NCI-H69 (cell line): ENCODE data around the gene C14orf93.
A peak's percentile ranks its signal among the peaks of the same experiment; 100 is the strongest.
"Not testable (repeated sequence)": the region's sequence is repeated elsewhere in the genome, so short reads cannot be mapped to it uniquely, and the experiment has no call there.

Experiments
- DNase-seq: peaks from one replicate; lab custom pipeline; 2025; lab: John Stamatoyannopoulos, UW

Gene C14orf93

GRCh38 chr14:22973217-22974032, 36.5 kb downstream of the C14orf93 start:
- DNase-seq, result peak; percentile 66

GRCh38 chr14:22972313-22972930, 37.5 kb downstream of the C14orf93 start:
- no peak for DNase-seq

DNA sequence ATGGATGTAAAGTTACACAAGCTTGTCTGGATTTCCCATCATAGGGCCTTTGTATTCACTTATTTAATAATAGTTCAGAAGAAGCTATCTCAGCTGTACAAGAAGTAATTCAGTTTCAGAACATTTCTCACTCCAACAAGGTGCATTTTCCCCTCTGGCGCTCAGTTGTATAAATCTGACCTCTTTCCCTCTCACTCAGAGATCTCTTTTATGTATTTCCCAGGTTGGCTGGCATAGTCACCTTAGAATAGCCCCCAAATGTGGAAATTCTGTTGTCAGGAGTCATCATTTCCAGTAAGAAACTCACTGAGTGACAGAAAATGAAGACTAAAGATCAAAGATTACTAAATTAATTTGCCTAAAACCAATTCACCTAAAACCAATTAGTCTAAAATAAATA, 38.8 kb downstream of the C14orf93 start:
- no peak for DNase-seq

DNA sequence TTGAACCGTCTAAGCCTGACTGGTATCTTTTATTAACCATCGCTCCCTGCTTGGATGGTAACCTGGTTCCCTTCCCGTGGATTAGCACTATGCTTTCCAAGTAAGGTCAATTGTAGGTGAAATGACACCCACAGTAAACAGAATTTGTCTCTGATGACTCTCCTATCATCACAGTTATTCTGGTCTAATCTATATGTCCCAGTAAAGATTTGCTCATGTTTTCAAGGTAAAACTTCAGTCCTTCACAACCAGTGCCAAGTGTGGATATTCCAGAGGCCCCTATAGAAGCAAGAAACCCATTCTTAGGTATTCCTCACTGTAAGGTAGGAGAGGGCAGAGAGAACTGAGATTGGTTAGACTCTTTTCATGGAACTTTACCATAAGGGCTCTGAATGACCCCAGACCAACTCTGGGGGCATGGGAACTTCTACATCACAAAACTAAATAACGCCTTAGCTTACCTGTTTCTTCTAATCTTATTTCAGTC, 43.1 kb downstream of the C14orf93 start:
- no peak for DNase-seq

GRCh38 chr14:22965916-22966782, 43.8 kb downstream of the C14orf93 start:
- not testable (repeated sequence) for DNase-seq

GRCh38 chr14:22962061-22962676, 47.8 kb downstream of the C14orf93 start:
- DNase-seq, result no peak

DNA sequence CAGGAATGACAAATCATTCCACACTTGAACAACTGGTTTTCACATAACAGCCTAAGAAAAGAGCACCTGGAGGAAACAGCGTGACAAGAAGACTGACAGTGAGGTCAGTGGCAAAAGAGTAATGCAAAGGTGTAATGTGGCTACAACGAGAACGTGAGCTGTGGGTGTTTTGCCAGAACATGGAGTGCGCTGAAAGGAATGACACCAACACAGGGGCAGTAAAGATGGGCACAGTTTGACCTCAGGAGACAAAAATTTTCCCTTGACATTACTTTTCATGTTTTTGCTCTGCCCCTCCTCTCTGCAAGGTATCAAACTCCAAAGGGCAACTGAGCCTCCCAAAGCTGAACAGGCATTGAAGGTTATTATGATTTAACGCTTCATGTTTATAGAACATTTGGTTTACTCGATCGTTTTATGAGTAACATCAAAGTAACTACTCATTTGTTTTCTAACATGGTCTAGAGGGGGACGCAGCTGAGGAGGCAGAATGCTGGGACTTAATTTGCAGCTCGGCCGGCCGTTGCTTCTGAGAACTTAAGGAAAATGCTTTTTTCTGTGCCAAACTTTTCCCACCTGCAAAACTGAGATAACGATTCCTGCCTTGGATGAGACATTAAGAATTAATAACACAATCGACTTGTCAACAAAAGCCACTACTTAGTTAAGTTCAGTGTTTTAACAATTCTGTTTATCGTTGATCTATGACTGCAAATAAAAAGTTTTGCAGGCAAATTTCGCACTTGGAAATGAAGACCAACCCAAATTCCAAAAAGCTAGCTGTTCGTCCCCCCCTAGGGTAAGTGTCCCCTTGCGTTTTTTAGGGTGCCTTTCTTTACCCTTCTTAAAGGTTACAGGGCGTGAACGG, 54.0 kb downstream of the C14orf93 start:
- DNase-seq, result no peak

DNA sequence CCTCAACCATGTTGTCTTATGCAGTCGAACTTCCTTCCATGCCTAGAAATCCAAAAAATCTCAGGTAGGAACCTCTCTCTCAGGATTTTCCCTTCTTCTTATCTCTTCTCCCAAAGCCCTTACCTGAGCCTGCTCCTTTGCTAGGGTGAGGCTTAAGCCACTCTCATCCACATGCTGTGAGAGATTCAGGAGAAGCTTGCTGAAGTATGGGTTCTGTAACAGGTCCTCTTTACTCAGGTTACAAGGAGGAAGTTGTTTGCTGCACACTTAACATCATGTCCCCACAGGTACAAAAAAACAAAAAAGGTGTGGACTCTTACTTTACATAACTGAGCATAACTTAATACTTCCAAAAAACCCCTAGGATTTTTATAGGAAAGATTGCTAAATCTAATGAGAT, 57.5 kb downstream of the C14orf93 start:
- DNase-seq, result no peak

- not testable (repeated sequence) for DNase-seq
Measured at GRCh38 chr14:22951795-22952194, 58.1 kb downstream of the C14orf93 start.

GRCh38 chr14:22945642-22946041, 64.3 kb downstream of the C14orf93 start:
- DNase-seq, result no peak

DNA sequence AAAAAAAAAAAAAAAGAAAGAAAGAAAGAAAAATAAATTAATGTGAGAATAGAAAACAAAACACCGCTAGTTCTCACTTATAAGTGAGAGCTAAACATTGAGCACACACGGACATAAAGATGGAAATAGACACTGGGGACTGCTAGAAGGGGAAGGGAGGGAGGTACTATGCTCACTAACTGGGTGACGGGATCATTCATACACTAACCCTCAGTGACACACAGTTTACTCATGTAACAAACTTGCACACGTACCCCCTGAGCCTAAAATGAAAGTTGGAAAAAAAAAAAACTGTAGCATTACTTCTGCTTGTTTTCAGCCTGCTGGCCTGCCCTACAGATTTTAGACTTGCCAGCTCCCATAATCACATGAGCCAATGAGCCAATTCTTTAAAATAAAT, 70.3 kb downstream of the C14orf93 start:
- no peak for DNase-seq
